Measurements from ENCODE around the gene GNG10. TPM values are rescaled to one million over a fixed set of nuclear protein-coding genes. Genes with fewer than 3 reads are reported as not detected.
"Not testable (repeated sequence)": the region's sequence is repeated elsewhere in the genome, so short reads cannot be mapped to it uniquely, and the experiment has no call there.

GNG10 gene
- polyA plus RNA-seq, 3 donors, result 46.1 to 64.5 (median 54.7) TPM

DNA sequence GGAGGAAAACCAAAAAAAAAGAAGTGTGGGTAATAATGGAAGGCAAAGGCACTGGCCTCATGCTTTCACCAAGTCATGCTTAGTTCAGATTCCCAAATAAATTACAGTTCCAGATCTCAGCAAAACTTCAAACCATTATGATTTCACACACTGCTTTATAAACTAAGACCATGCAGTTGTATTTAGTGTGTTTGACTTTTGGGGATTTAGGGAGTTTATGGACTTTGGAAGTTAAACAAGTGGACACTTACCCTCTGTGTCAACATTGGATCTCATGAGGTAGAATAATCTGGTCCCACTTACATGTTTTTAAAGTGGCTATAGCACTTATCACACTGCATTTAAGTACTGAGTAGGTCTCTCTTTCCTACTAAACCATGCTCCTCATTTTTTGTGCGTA lies 26.5 kb upstream of the GNG10 start:
- no peak for DNase-seq (ENCODE audit: extremely low read depth in 1 of 11, low read depth in 9 of 11, low spot score in 4 of 11)

DNA sequence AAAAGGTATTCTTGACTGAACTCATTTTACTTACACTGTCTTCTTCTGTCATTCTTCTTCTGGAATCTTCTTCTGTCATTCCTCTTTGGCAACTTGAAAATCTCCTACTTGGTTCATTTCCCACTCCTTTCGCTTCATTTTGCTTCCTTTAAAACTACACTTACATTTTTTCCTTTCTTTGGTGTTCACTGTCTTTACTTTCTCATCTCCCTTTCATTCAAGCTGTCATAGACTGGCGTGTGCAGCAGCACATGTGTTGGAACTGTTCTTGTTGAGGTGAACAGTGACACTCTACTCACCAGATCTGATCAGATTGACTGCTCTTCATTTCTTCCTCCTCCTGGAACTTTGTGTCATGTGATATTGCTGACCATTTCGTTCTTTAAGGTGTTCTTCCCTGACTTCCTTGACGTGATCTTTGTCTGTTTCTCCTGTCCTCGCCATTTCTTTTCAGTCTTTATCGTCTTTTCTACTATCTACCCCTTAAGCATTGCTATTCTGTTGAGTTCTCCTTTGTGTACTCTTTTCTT lies 23.9 kb upstream of the GNG10 start:
- DNase-seq (ENCODE audit: extremely low read depth in 1 of 11, low read depth in 9 of 11, low spot score in 4 of 11), result no peak

DNA sequence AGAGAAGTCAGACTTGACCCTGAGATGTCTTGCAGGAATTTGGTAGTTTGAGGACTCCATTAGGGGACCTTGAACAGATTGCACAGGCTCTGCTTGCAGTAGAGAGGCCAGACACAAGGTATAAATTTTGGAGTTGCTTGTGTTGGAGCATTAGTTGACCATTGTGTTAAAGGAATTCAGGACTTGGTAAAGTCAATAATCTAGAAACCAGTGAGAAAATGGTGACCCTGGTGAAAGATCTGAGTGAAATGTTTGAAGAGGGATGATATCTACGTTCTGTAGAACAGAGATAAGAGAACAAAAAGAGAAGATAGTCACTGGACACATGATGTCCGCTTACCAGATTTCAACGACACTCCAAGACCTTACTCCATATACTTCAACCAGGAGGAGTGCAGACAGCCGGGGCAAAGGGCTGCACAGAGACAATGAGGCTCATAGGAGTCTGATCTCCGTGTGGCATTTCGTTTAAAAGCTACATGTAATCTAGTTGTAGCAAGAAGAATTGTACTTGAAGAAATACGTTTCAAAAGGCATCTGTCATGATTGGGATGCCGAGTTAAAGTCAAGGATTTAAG lies 17.1 kb upstream of the GNG10 start:
- DNase-seq (ENCODE audit: extremely low read depth in 1 of 11, low read depth in 9 of 11, low spot score in 4 of 11), result no peak

DNA sequence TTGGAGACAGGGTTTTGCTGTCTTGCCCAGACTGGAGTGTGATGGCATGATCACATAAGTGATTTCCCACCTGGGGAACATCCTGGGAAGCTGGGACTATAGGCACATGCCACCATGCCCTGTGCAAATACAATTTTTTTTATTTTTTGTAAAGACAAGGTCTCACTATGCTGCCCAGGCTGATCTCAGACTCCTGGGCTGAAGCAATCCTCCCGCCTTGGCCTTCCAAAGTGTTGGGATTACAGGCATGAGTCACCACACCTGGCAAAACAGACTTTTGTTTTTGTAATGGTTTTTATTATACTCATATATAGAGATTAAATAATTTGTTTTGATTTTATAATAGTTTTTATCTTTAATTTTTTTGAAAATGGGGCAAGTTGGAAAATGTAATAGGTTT lies 15.6 kb upstream of the GNG10 start:
- DNase-seq (ENCODE audit: extremely low read depth in 1 of 11, low read depth in 9 of 11, low spot score in 4 of 11), result no peak

DNA sequence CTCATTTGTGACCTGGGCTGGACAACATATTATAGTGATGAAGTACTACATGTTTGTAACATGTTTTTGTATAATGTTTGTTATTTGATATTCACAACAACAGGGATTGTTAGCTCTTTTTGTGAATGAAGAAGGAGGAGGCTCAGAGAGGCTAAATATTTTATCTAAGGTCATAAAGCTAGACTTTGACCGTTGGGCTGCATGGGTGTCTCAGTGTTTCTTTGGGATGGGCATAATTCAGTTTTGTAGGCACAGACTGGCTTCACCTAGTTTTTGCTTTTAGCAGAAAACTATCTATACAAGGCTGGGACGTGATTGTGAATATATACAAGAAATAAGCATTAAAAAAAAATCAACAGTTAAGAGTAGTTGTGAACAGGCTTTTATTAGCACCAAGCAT lies 15.0 kb upstream of the GNG10 start:
- DNase-seq (ENCODE audit: extremely low read depth in 1 of 11, low read depth in 9 of 11, low spot score in 4 of 11), result no peak

DNA sequence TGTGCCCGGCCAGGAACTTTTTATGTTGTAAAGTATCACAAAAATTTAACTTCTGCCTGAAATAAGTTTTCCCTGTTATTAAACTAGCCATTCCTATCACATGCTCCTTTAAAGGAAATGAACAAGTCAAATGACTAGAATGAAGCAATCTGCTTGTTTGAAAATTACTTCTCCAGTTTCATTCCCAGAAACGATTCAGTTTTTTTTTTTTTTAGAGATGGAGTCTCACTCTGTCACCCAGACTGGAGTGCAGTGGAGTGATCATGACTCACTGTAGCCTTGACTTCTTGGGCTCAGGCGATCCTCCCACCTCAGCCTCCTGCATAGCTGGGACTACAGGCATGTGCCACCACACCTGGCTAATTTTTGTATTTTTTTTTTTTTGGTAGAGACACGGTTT lies 13.3 kb upstream of the GNG10 start:
- no peak for DNase-seq (ENCODE audit: extremely low read depth in 1 of 11, low read depth in 9 of 11, low spot score in 4 of 11)

DNA sequence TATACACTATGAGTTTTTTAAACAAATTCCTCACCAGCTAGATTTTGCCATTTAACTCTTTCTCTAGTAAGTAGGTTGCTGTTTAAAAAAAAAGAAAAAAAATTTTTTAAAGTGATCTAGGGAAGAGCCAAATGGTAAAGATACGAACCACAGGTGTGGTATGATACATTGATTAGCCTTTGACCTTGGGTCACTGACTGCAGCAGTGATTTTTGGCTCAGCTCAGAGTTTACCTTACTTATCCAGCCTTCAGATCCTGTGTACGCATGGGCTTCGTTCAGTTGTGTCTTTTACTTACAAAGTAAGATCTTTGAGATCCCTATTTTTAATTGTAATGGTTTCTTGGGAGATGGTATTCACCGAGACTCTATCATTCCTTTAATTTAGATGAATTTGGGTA lies 12.4 kb upstream of the GNG10 start:
- DNase-seq (ENCODE audit: extremely low read depth in 1 of 11, low read depth in 9 of 11, low spot score in 4 of 11), result no peak

DNA sequence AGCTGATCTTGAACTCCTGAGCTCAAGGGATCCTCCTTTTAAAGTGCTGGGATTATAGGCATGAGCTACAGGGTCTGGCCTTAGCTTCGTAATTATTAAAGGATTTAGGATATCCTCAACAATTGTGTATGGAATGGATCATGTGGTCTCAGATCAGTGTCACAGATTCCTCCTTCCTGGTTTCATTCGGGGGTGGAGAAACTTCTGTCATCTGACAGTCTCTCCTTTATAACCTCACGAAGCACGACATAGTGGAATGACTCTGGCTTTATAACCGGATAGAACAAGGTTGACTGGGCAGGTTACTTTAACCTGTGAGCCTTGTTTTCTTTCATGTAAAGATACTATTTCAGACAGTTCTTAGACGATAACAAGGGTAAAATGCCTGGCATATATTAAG lies 4.4 kb upstream of the GNG10 start:
- no peak for DNase-seq (ENCODE audit: extremely low read depth in 1 of 11, low read depth in 9 of 11, low spot score in 4 of 11)

DNA sequence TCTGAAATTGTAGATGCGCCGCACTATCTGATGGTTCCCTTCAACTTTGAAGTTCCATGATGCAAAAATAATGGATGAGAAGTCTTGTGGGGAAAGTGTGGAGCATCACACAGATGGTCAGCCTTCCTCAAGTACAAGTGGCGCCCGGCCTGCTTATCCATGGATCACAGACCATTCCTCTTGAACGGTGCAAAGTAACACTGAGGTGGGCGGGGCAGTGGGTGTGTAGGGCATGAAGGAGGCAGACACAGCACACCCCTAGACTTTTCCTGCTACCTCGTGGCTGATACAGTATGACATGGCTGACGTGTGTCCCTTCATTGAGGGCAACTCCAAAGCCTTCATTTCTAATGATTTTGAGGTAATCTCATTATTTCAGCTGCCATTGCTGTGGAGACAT lies 2.5 kb upstream of the GNG10 start:
- no peak for DNase-seq (ENCODE audit: extremely low read depth in 1 of 11, low read depth in 9 of 11, low spot score in 4 of 11)

DNA sequence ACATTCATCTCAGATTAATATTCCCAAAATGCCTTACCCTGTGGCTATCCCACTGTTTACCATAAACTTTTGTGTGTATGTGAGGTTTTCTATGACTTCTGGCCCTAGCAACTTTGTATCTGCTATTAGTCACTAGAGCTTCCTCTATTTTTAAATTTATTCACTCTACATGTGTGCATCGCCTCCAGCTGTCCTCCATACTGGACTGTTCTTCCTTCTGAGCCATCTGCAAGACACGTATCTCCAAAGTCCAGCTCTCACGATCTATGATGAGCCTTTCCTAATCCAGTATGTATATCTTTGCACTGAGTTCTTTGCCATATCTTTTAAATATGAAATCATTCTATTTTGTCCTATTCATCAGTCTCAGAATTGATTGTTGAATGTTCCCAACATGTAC lies 1.7 kb upstream of the GNG10 start:
- DNase-seq (ENCODE audit: extremely low read depth in 1 of 11, low read depth in 9 of 11, low spot score in 4 of 11), result no peak

DNA sequence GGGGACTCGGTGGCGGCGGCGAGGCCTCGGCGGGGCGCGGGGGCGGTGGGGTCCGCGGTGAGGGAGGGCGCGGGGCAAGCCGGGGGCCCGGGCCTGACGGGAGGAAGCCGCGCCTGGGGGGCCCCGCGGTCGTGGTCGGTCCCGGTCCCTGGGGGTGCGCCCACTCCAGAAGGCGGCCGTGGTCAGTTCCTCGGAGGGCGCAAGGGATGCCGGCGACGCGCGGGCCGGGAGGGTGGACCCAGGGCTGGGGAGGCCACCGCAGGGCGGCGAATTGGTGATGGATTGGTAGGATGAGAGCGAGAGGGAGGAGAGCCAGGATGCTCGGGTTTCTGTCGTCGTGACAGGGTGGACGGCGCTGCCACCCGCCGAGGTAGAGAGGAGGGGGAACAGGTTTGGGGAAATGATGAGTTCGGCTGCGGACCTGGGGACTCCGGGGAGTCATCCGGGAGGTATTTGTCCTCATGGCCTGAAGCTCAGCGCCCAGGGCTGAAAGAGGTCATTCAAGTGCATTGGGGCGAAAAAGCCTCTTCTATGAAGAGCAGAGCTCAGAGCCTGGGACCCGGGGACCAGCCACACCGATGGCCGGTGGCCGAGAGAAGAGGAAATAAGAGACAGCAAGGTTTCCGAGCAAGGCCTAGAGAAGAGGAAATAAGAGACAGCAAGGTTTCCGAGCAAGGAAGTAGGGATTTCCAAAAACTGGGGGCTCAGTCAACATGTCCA lies 557 bp downstream of the GNG10 start:
- peak in 6 of 11 donors; percentile 7 to 36 (median 24) for DNase-seq (ENCODE audit: extremely low read depth in 1 of 11, low read depth in 9 of 11, low spot score in 4 of 11)

DNA sequence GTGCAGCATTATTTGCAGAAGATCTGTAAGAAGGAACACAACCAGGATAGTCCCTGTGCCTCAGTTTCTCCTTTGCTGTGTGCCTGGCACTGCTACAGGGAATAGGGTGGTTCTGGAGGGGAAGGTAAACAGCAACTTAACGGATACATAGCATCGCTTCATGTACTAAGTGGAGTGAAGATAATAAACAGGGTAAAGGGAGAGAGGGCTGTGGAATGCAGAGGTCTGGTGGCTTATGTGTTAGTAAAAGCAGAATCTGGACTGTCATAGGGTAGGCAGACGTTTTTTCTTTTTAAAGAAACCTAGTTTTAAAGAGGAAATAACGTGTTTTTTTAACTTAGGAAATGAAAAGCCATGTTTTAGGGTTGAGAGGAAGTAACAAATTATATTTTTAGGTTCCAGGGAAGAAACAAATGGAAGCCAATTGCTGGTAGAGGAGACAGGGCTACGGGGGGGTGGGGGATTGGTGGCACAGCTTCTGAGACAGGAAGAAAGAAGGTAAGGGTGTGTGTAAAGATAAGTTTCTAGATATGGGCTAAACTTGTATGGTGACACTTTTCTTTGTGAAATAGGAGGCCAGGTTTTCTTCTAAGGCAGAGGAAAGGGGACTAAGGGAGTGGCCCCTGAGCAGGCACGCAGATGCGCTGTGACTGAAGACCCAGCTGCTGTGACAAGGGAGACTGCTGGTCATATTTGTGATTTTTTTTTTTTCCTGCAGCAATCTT lies 1.3 kb downstream of the GNG10 start:
- peak in 1 of 11 donors; percentile 11 for DNase-seq (ENCODE audit: extremely low read depth in 1 of 11, low read depth in 9 of 11, low spot score in 4 of 11)

DNA sequence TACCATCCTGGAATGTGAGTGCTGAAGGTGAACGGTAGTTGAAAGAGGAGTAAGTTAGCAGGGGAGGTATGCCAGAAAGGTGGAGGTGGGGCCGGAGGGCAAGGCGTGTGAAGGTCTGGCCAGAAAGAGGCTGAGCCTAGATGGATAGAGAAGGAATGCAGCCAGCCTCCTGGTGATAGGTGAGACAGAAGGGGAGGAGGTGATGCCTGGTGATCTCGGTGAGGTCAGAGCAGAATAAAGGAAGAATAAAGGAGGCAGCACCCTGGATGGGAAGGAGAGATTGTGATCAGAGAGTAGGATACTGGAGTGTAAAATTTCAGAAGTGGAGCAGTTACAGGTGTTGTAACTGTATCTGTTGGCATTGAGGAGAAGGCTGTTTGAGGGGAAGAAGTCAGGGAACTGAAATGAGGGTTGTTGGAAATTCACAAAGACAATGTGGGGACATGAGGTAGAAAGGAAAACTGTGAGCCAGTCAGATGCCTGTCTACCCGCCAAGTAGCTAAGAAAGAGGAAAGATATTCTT lies 2.0 kb downstream of the GNG10 start:
- DNase-seq (ENCODE audit: extremely low read depth in 1 of 11, low read depth in 9 of 11, low spot score in 4 of 11), result no peak

DNA sequence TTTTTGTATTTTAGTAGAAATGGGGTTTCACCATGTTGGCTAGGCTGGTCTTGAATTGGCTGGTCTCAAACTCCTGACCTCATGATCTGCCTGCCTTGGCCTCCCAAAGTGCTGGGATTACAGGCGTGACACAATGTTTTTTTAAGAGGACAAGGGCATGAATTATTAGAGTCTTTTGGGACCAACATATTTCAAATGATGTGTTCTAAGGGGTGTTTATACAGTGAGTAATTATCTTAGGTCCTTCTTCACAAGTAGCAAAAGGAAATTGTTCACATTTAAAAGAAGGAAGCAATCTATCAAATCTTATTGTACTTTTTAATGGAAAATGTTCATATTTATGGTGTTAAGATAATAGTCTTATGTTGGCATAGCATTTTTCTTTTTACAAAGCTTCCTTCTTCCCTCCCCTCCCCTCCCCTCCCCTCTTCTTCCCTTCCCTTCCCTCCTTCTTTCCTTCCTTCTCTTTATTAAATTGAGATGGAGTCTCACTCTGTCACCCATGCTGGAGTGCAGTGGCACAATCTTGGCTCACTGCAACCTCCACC lies 6.7 kb downstream of the GNG10 start:
- DNase-seq (ENCODE audit: extremely low read depth in 1 of 11, low read depth in 9 of 11, low spot score in 4 of 11), result no peak

DNA sequence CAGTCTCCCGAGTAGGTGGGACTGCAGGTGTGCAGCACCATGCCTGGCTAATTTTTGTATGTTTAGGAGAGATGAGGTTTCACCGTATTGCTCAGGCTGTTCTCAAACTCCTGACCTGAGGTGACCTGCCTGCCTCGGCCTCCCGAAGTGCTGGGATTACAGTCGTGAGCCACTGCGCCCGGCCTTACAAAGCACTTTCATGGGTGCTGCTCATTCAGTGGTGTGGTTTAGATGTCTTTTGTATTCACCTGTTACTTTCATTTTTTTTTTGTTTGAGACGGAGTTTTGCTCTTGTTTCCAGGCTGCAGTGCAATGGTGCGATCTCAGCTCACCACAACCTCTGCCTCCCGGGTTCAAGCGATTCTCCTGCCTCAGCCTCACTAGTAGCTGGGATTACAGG lies 7.2 kb downstream of the GNG10 start:
- not testable (repeated sequence) for DNase-seq (ENCODE audit: extremely low read depth in 1 of 11, low read depth in 9 of 11, low spot score in 4 of 11)

DNA sequence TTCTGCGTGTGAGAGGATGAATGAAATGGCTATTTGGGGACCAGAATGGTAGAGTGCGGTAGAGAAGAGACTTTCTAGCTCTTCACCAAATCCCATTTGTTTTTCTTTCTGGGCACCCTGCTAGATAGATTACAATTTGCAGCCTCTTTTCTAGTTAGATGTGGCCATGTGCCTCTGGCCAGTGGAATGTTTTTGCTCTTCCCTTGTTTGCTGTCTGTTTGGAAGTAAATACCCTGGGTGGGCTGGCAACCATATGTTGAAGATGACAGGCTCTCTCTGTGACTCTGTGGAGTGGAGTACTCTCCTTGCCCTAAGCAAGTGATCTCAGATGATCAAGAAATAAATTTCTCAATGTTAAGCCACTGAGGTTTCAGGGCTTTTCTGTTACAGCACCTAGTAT lies 12.9 kb downstream of the GNG10 start:
- no peak for DNase-seq (ENCODE audit: extremely low read depth in 1 of 11, low read depth in 9 of 11, low spot score in 4 of 11)

DNA sequence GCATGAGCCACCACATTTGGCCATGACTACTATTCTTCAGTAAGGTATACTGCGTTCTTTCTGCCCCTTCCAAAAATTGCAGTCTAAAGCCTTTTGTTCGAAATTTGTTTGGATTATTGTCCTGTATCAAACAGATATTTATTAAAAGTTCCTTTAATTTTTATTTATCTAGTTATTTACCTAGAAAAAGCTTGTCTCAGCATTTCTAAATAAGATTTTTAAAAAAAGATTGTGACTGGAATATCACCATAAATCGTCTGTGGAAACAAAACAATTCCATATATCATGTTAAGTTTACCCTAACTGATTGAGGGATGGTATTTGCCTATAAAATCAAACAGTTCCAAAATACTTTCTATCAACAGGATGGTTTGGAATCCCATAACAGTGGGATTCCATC lies 14.7 kb downstream of the GNG10 start:
- DNase-seq (ENCODE audit: extremely low read depth in 1 of 11, low read depth in 9 of 11, low spot score in 4 of 11), result no peak

DNA sequence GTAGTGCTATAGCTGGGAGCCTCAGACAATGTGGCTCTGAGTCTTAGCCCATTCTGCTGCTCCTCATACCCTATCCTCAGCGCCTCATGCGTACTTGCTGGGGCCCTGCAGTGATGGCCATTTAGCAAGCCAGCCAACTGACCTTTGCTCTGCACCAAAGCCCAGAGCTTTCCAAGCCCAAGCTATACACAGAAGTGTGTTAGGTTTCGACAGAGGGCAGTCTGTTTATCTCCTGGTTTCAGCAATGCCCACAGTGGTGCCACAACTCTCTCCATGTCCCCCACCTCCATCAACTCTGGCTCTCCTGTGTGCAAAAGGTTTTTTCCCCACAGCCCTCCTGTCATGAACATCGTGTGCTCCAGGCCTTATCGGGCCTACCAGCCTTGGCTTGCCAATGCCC lies 16.9 kb downstream of the GNG10 start:
- no peak for DNase-seq (ENCODE audit: extremely low read depth in 1 of 11, low read depth in 9 of 11, low spot score in 4 of 11)

DNA sequence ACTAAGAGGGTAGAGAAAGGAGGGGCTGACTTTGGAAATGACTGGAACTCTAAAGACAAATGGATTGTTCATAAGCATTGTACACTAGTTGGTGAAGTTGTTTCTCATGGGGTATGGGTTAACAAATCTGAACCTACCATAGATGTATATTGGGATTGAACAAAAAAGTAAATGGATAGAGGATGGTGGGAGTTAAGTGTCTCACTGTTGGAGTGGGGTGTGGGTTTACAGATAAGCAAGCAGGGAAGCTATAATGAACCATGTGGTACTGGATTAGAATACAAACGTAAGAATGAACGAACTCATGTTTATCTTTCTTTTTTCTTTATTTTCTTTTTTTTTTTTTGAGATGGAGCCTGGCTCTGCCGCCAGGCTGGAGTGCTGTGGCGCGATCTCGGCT lies 17.8 kb downstream of the GNG10 start:
- no peak for DNase-seq (ENCODE audit: extremely low read depth in 1 of 11, low read depth in 9 of 11, low spot score in 4 of 11)

DNA sequence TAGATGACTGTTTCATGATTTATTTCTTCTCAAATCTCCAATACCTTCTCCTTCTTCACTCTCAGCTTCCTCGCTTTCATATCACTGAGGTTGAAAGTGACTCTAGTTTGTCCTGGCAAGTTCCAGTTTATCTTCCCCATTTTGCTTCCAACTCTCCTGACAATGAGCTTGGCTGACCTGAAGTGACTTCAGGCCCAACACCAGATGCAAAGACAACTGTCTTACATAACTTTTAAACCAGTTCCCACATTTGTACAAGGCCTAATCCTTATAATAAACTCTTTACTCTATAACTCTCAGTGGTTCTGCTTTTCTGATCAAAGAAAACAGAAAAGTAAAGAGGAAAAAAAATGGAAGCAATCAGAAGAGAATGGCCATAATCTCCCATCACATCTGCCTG lies 22.0 kb downstream of the GNG10 start:
- no peak for DNase-seq (ENCODE audit: extremely low read depth in 1 of 11, low read depth in 9 of 11, low spot score in 4 of 11)
